ENCODE measurements around the gene FOXP1. TPM values are rescaled to one million over a fixed set of nuclear protein-coding genes. Genes with fewer than 3 reads are reported as not detected.

FOXP1 gene
- total and polyA plus RNA-seq, 2 of the 13 experiments (the other 11 are each of a cell fraction or from before 2014, with no cell fraction given): 40.4 to 59.0 TPM

- TF ChIP-seq RXRB (CRISPR knock-in tag; IDR thresholded peaks at IDR 0.05; ENCODE audit: borderline replicate concordance): no peak
- TF ChIP-seq KLF13 (CRISPR knock-in tag; IDR thresholded peaks at IDR 0.05): no peak
- TF ChIP-seq HCFC1 (IDR thresholded peaks at IDR 0.05; ENCODE audit: low read depth, low read length): no peak
- TF ChIP-seq ELK4 (CRISPR knock-in tag; IDR thresholded peaks at IDR 0.05; ENCODE audit: borderline replicate concordance): no peak
- no peak for TF ChIP-seq ZNF12 (CRISPR knock-in tag; IDR thresholded peaks at IDR 0.05)
- TF ChIP-seq MED1 (CRISPR knock-in tag; IDR thresholded peaks at IDR 0.05): no peak; the same call in 1 of the 2 replicates
- TF ChIP-seq DNMT1 (CRISPR knock-in tag; IDR thresholded peaks at IDR 0.05): no peak
- peak; percentile 39; the same call in 1 of the 2 replicates for TF ChIP-seq ARID5B (CRISPR knock-in tag; IDR thresholded peaks at IDR 0.05)
- peak; percentile 65; the same call in 1 of the 2 replicates for TF ChIP-seq ZNF710 (CRISPR knock-in tag; IDR thresholded peaks at IDR 0.05; ENCODE audit: borderline replicate concordance)
- TF ChIP-seq REPIN1 (CRISPR knock-in tag; IDR thresholded peaks at IDR 0.05; ENCODE audit: borderline replicate concordance, low read depth): 0 out of 2 replicates have a peak, but pooled peaks have one; percentile 27
- 0 out of 2 replicates have a peak, but pooled peaks have one; percentile 3 for TF ChIP-seq NCOA1 (CRISPR knock-in tag; IDR thresholded peaks at IDR 0.05)
- no peak for TF ChIP-seq CEBPG (CRISPR knock-in tag; IDR thresholded peaks at IDR 0.05)
- TF ChIP-seq PTBP1 (IDR thresholded peaks at IDR 0.05; ENCODE audit: low read depth, low read length, poor library complexity, severe bottlenecking): peak; percentile 45
- peak; percentile 31 for TF ChIP-seq ZEB1 (IDR thresholded peaks at IDR 0.05; ENCODE audit: insufficient replicate concordance, low read depth)
- no peak for TF ChIP-seq ZNF160 (CRISPR knock-in tag; IDR thresholded peaks at IDR 0.05)
- peak; percentile 55 for TF ChIP-seq MAX (IDR thresholded peaks at IDR 0.05)
- peak; percentile 55; the same call in 1 of the 2 replicates for TF ChIP-seq TBX2 (CRISPR knock-in tag; IDR thresholded peaks at IDR 0.05; ENCODE audit: borderline replicate concordance)
- TF ChIP-seq ZNF530 (CRISPR knock-in tag; IDR thresholded peaks at IDR 0.05; ENCODE audit: low read depth): no peak
- no peak; the same call in 1 of the 2 replicates for TF ChIP-seq SAFB2 (CRISPR knock-in tag; IDR thresholded peaks at IDR 0.05; ENCODE audit: borderline replicate concordance, low read depth)
- TF ChIP-seq ZNF362 (CRISPR knock-in tag; IDR thresholded peaks at IDR 0.05; ENCODE audit: borderline replicate concordance): 0 out of 2 replicates have a peak, but pooled peaks have one; percentile 44
Measured at GRCh38 chr3:71582612-71583565, 639 bp downstream of the FOXP1 start (continued).
